ENCODE measurements around the gene CLEC4M.

CLEC4M gene

DNA sequence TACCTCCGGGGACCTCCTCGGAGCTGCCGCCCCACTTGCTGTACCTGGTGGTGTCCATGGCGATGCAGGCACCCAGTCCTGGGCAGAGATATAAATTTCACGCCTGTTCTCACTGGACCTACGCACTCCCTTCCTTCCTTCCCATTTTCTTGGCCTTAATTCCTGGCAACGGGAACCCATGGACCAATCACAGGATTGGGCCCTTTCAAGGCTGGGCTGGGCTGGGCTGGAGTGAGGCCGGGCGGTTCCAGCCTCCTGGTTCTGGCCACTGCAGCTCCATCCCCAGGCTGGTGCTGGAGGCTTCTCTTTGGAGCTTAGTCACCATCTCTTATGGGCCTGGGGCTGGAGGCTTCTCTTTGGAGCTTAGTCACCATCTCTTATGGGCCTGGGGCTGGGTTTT is 31.0 kb upstream of the CLEC4M start, which contains the start of gene CLEC4G:
CLEC4G (minus strand) TSS at position 66 of the 400 bp plus-strand sequence; CDS start at position 58, 8 bp downstream.
- H3K9me3 ChIP-seq (ENCODE audit: control insufficient read depth, insufficient read depth, low read depth, low read length): no peaks in the 10 kb centered on the region
- CTCF ChIA-PET: no interaction called here
- no peaks in the 10 kb centered on the region for H3K4me1 ChIP-seq (ENCODE audit: control insufficient read depth, insufficient read depth, low read length)
- POLR2A ChIA-PET: no interaction called here
- TF ChIP-seq RBAK (tag by site-specific recombination; IDR thresholded peaks at IDR 0.05): no peak
- TF ChIP-seq, protein P1, sequence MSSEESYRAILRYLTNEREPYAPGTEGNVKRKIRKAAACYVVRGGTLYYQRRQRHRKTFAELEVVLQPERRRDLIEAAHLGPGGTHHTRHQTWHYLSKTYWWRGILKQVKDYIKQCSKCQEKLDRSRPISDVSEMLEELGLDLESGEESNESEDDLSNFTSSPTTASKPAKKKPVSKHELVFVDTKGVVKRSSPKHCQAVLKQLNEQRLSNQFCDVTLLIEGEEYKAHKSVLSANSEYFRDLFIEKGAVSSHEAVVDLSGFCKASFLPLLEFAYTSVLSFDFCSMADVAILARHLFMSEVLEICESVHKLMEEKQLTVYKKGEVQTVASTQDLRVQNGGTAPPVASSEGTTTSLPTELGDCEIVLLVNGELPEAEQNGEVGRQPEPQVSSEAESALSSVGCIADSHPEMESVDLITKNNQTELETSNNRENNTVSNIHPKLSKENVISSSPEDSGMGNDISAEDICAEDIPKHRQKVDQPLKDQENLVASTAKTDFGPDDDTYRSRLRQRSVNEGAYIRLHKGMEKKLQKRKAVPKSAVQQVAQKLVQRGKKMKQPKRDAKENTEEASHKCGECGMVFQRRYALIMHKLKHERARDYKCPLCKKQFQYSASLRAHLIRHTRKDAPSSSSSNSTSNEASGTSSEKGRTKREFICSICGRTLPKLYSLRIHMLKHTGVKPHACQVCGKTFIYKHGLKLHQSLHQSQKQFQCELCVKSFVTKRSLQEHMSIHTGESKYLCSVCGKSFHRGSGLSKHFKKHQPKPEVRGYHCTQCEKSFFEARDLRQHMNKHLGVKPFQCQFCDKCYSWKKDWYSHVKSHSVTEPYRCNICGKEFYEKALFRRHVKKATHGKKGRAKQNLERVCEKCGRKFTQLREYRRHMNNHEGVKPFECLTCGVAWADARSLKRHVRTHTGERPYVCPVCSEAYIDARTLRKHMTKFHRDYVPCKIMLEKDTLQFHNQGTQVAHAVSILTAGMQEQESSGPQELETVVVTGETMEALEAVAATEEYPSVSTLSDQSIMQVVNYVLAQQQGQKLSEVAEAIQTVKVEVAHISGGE (tag by site-specific recombination; conservative IDR thresholded peaks at IDR 0.05; ENCODE audit: low read depth): no peak
- no peak for TF ChIP-seq ZNF544 (tag by site-specific recombination; IDR thresholded peaks at IDR 0.05)
- TF ChIP-seq, protein P2, sequence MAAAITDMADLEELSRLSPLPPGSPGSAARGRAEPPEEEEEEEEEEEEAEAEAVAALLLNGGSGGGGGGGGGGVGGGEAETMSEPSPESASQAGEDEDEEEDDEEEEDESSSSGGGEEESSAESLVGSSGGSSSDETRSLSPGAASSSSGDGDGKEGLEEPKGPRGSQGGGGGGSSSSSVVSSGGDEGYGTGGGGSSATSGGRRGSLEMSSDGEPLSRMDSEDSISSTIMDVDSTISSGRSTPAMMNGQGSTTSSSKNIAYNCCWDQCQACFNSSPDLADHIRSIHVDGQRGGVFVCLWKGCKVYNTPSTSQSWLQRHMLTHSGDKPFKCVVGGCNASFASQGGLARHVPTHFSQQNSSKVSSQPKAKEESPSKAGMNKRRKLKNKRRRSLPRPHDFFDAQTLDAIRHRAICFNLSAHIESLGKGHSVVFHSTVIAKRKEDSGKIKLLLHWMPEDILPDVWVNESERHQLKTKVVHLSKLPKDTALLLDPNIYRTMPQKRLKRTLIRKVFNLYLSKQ (tag by site-specific recombination; IDR thresholded peaks at IDR 0.05; ENCODE audit: borderline replicate concordance): no peak
- H3K4me3 ChIP-seq (ENCODE audit: low read depth, low read length): no peak within 1 kb of the TSS
- H3K36me3 ChIP-seq (ENCODE audit: control insufficient read depth in 2 of 2, insufficient read depth in 1 of 2, low read length in 2 of 2): no peaks in the 10 kb centered on the region
- H3K27ac ChIP-seq (ENCODE audit: extremely low read depth, low read depth, low read length): no peak within 1 kb of the TSS

DNA sequence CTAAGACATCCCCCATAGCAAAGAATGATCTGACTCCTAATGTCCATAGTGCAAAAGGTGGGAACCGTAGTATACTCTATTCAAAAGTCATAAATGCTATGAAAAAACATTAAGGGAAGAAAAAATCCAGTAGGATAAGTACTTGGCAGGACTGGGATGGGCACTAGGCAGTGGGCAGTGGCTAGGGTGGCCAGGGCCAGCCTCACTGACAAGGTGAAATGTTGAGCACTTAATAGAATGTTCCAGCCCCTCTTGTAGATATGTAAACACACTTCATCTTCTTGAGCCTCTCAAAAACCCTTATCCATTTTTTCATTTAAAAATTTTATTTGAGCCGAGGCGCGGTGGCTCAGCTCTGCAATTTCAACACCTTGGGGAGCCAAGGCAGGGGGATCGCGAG is 29.7 kb upstream of the CLEC4M start:
- Histone ChIP-seq H3K4me1 (ENCODE audit: control insufficient read depth, insufficient read depth, low read length) (no peaks in the 10 kb centered on the region), H3K36me3 (ENCODE audit: control insufficient read depth in 2 of 2, insufficient read depth in 1 of 2, low read length in 2 of 2) (no peaks in the 10 kb centered on the region), H3K4me3 (ENCODE audit: low read depth, low read length) (no peak overlapping the region), H3K27ac (ENCODE audit: extremely low read depth, low read depth, low read length) (no peak overlapping the region), H3K9me3 (ENCODE audit: control insufficient read depth, insufficient read depth, low read depth, low read length) (no peaks in the 10 kb centered on the region)
- TF ChIP-seq, protein P2 (tag by site-specific recombination; IDR thresholded peaks at IDR 0.05; ENCODE audit: borderline replicate concordance): no peak
- no peak for TF ChIP-seq ZSCAN30 (tag by site-specific recombination; IDR thresholded peaks at IDR 0.05)
- no peak for TF ChIP-seq ZNF354C (tag by site-specific recombination; IDR thresholded peaks at IDR 0.05; ENCODE audit: borderline replicate concordance, low read depth)
- no peak for TF ChIP-seq ZBTB20 (tag by site-specific recombination; IDR thresholded peaks at IDR 0.05)
- TF ChIP-seq GLIS2 (tag by site-specific recombination; IDR thresholded peaks at IDR 0.05): no peak
- TF ChIP-seq, protein P3, sequence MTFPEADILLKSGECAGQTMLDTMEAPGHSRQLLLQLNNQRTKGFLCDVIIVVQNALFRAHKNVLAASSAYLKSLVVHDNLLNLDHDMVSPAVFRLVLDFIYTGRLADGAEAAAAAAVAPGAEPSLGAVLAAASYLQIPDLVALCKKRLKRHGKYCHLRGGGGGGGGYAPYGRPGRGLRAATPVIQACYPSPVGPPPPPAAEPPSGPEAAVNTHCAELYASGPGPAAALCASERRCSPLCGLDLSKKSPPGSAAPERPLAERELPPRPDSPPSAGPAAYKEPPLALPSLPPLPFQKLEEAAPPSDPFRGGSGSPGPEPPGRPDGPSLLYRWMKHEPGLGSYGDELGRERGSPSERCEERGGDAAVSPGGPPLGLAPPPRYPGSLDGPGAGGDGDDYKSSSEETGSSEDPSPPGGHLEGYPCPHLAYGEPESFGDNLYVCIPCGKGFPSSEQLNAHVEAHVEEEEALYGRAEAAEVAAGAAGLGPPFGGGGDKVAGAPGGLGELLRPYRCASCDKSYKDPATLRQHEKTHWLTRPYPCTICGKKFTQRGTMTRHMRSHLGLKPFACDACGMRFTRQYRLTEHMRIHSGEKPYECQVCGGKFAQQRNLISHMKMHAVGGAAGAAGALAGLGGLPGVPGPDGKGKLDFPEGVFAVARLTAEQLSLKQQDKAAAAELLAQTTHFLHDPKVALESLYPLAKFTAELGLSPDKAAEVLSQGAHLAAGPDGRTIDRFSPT (tag by site-specific recombination; IDR thresholded peaks at IDR 0.05): no peak
- TF ChIP-seq ZNF664 (tag by site-specific recombination; IDR thresholded peaks at IDR 0.05): no peak
- TF ChIP-seq, protein P4, sequence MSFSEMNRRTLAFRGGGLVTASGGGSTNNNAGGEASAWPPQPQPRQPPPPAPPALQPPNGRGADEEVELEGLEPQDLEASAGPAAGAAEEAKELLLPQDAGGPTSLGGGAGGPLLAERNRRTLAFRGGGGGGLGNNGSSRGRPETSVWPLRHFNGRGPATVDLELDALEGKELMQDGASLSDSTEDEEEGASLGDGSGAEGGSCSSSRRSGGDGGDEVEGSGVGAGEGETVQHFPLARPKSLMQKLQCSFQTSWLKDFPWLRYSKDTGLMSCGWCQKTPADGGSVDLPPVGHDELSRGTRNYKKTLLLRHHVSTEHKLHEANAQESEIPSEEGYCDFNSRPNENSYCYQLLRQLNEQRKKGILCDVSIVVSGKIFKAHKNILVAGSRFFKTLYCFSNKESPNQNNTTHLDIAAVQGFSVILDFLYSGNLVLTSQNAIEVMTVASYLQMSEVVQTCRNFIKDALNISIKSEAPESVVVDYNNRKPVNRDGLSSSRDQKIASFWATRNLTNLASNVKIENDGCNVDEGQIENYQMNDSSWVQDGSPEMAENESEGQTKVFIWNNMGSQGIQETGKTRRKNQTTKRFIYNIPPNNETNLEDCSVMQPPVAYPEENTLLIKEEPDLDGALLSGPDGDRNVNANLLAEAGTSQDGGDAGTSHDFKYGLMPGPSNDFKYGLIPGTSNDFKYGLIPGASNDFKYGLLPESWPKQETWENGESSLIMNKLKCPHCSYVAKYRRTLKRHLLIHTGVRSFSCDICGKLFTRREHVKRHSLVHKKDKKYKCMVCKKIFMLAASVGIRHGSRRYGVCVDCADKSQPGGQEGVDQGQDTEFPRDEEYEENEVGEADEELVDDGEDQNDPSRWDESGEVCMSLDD (tag by site-specific recombination; IDR thresholded peaks at IDR 0.05): no peak
- TF ChIP-seq HOXA7 (CRISPR knock-in tag; IDR thresholded peaks at IDR 0.05; ENCODE audit: borderline replicate concordance): no peak
- TF ChIP-seq ZNF514 (tag by site-specific recombination; IDR thresholded peaks at IDR 0.05): no peak
- no peak for TF ChIP-seq ZNF501 (tag by site-specific recombination; IDR thresholded peaks at IDR 0.05)
- ChIA-PET CTCF (interaction anchor here (0.7 kb wide), 1 partner anchor 318 kb away, joined by 5 read pairs; no protein-coding TSS in a partner anchor), POLR2A (no interaction called here)

Data from HEK293 (cell line).